K562 (cell line): ENCODE measurements around the gene MEF2C. TPM values are rescaled to one million over a fixed set of nuclear protein-coding genes. Genes with fewer than 3 reads are reported as not detected.

Source experiments
- AFF1 ChIP-seq, 2 experiments: fragments of 450-650 bp; IDR thresholded peaks; 2 replicates each; pipeline ENCODE4 v1.6.1; 2018; ENCODE audit warnings: mild to moderate bottlenecking in 2 of 2, low read depth in 1 of 2; ENCODE audit not compliant: partially characterized antibody in 2 of 2
- GTF2F1 ChIP-seq: IDR thresholded peaks from 2 replicates; pipeline ENCODE4 v1.6.1; 2011; ENCODE audit warnings: low read depth, low read length, improper control_type of control experiment
- MCM3 ChIP-seq: fragments of 450-650 bp; IDR thresholded peaks from 2 replicates; pipeline ENCODE4 v1.6.1; 2016
- MEF2D ChIP-seq: conservative IDR thresholded peaks from 2 replicates; pipeline ENCODE4 v1.6.1; 2016; ENCODE audit warnings: low read depth, missing genetic modification characterization, missing compliant biosample characterization
- NKRF ChIP-seq: fragments of 450-650 bp; IDR thresholded peaks from 2 replicates; pipeline ENCODE4 v1.6.1; 2016; ENCODE audit warnings: borderline replicate concordance
- SIX5 ChIP-seq, 2 experiments: IDR thresholded peaks; 2 replicates each; pipeline ENCODE4 v1.6.1; 2011; ENCODE audit warnings: low read length in 2 of 2, borderline replicate concordance in 1 of 2, low read depth in 1 of 2, mild to moderate bottlenecking in 1 of 2, moderate library complexity in 1 of 2; ENCODE audit not compliant: insufficient read depth in 1 of 2
- ZBTB11 ChIP-seq, 3 experiments: fragments of 200-800 bp in 1 of 3; fragments of 250-450 bp in 1 of 3; fragments of 450-650 bp in 1 of 3; sonication (Bioruptor Pico) in 1 of 3; sonication (Bioruptor generic) in 1 of 3; formaldehyde crosslinking in 1 of 3; IDR thresholded peaks; 2 replicates each; pipeline versions ENCODE4 v1.6.1 to v1.8.0; 2016 to 2022; ENCODE audit warnings: mild to moderate bottlenecking in 2 of 3, missing genetic modification characterization in 2 of 3, missing compliant biosample characterization in 1 of 3, moderate library complexity in 1 of 3
- ZNF280B ChIP-seq: fragments of 250-450 bp; sonication (Bioruptor Pico); IDR thresholded peaks from 2 replicates; pipeline ENCODE4 v1.5.1; 2021; ENCODE audit warnings: mild to moderate bottlenecking
- ZNF830 ChIP-seq: fragments of 250-450 bp; sonication (Bioruptor Pico); IDR thresholded peaks from 2 replicates; pipeline ENCODE4 v1.5.0; 2021; ENCODE audit warnings: mild to moderate bottlenecking
- polyA plus RNA-seq, 8 experiments: library from polyadenylated mRNA; depleted of rRNA in 4 of 8; stranded (reverse) in 5 of 8; unstranded in 3 of 8; fragments of >200 nt; fragmentation: Nextera tagmentation in 2 of 8; fragmentation: Illumina TruSeq in 1 of 8; extraction: Ambion mirVana in 2 of 8; extraction: Trizol in 1 of 8; gene quantifications; 2 replicates each; pipeline versions ENCODE4 v1.2.1 to v1.2.3, GENCODE V29; 2011 to 2014; ENCODE audit warnings: inconsistent platforms in 1 of 8, missing spikeins in 1 of 8
- total RNA-seq, 7 experiments: library from RNA; depleted of rRNA in 6 of 7; stranded (reverse); fragments of >200 nt in 6 of 7; fragmentation: Illumina TruSeq in 2 of 7; extraction: Trizol in 2 of 7; gene quantifications; 2 replicates each; pipeline versions ENCODE4 v1.2.1 to v1.2.3, GENCODE V29; 2011 to 2021; ENCODE audit warnings: low replicate concordance in 1 of 7
- TF ChIP-seq, protein P1 (sequence below), 2 experiments: fragments of 450-650 bp in 1 of 2; sonication (generic) in 1 of 2; formaldehyde crosslinking in 1 of 2; IDR thresholded peaks in 1 of 2; conservative IDR thresholded peaks in 1 of 2; 2 replicates each; pipeline versions ENCODE4 v1.6.1 to v1.8.1; 2016 to 2023; ENCODE audit warnings: mild to moderate bottlenecking in 2 of 2, moderate library complexity in 2 of 2, inconsistent platforms in 1 of 2, missing genetic modification reagents in 1 of 2

The MEF2C gene
- total and polyA plus RNA-seq, 9 of the 15 experiments (the other 6 are each of a cell fraction or from before 2014, with no cell fraction given), result 25.1 to 67.8 (median 58.3) TPM

DNA sequence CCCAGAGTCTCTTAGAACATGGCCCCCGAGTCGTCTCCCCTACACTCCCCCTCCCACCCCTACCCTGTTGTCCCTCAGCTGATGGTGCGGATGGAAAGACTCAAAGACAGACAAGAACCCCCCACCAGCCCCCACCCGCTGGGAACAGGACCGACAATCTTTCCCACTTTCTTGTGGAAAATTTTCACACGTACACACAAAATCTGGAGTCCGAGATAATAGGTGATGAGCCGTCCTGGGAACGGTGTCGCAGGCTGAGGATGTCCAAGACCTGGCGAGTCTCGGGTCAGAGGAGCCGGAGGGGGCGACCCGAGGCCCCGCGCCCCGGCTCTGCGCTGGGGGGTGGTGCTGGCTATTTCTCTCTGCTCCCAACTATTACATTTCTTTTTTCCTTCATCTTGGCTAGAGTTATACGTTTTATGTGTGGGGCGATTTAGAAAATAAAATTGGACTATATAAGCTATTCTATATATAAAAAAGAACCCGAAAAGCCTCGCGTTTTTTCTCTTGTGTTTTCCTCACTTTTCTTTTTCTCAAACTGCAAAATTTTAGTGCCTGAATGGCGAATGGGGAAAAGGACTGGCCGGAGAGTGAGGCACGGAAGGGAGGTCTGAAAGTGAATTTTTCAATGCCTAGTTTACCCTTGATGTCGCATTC is 188.8 kb downstream of the MEF2C start (continued):
- TF ChIP-seq AFF1 (IDR thresholded peaks at IDR 0.05; ENCODE audit: low read depth in 1 of 2, partially characterized antibody in 2 of 2) (no peak), ZBTB11 (CRISPR knock-in tag; IDR thresholded peaks at IDR 0.05) (no peak), MCM3 (no peak), GTF2F1 (no peak), ZNF280B (CRISPR knock-in tag) (no peak), ZNF830 (CRISPR knock-in tag) (no peak), NKRF (no peak), SIX5 (IDR thresholded peaks at IDR 0.05; ENCODE audit: borderline replicate concordance in 1 of 2, insufficient read depth in 1 of 2, low read depth in 1 of 2, low read length in 2 of 2) (no peak), MEF2D (tag) (no peak)
- TF ChIP-seq, protein P1, sequence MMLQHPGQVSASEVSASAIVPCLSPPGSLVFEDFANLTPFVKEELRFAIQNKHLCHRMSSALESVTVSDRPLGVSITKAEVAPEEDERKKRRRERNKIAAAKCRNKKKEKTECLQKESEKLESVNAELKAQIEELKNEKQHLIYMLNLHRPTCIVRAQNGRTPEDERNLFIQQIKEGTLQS (IDR thresholded peaks at IDR 0.05), result no peak
- TF ChIP-seq, protein P1 (CRISPR knock-in tag; conservative IDR thresholded peaks at IDR 0.05), result no peak
